Ishikawa (cell line): ENCODE measurements around the gene RGMA.

ENCODE experiments used
- CEBPB ChIP-seq: IDR thresholded peaks from 2 replicates; pipeline ENCODE4 v1.6.1; 2012
- CREB1 ChIP-seq: IDR thresholded peaks from 2 replicates; pipeline ENCODE4 v1.6.1; 2012; ENCODE audit warnings: low read depth
- EGR1 ChIP-seq: IDR thresholded peaks from 2 replicates; pipeline ENCODE4 v1.6.1; 2012
- EP300 ChIP-seq: IDR thresholded peaks from 2 replicates; pipeline ENCODE4 v1.6.1; 2012; ENCODE audit warnings: borderline replicate concordance
- RAD21 ChIP-seq: IDR thresholded peaks from 2 replicates; pipeline ENCODE4 v1.6.1; 2012; ENCODE audit warnings: low read depth
- TAF1 ChIP-seq: IDR thresholded peaks from 2 replicates; pipeline ENCODE4 v1.6.1; 2012; ENCODE audit warnings: low read depth, mild to moderate bottlenecking
- TEAD4 ChIP-seq: IDR thresholded peaks from 2 replicates; pipeline ENCODE4 v1.6.1; 2012
- TF ChIP-seq, protein P1 (sequence below): IDR thresholded peaks from 2 replicates; pipeline ENCODE4 v1.6.1; 2012
- TF ChIP-seq, protein P2 (sequence below): IDR thresholded peaks from 2 replicates; pipeline ENCODE4 v1.6.1; 2012; ENCODE audit warnings: low read depth, mild to moderate bottlenecking

DNA sequence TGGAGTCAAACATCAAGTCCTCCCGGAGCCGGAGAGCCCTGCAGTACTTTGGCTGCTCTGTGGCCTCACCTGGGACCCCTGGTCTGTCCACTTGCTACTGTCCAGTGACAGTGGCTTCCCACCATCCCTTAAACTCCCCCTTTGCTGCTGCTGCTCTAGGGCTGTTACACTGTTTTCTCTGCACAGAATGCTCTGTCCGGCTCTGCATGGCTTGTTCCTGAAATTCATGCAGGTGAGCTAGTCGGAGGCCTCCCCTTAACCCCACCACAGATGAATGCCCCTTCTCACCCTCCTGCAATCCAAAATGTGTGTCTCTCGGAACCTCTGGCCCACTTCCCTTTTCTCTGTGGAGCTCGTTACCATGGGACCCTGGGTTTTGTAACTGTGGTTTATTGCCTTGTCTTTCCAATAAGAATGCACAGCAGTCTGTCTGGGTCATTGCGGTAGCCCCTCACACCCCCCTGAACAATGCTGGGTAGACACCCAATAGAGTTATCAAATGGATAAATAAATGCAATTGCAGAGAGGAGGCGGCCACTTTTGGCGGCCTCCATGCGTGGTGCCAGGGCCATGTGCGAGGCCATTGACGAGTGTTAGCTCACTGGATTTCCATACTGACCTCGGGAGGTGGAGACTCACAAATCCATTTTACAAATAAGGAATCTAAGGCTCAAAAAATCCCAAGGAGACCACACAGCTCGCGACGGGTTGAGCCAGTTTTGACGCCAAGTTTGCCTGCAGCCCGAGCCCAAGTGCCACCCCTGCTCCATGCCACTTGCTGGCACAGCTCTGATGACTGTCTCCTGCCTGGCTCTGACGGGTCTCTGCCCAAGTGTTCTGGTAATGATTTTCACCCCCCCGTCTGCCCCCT lies 48.5 kb downstream of the RGMA start:
- no peak for TF ChIP-seq RAD21
- TF ChIP-seq EP300, result no peak
- TF ChIP-seq CEBPB, result no peak
- TF ChIP-seq TAF1, result no peak
- TF ChIP-seq EGR1, result no peak
- TF ChIP-seq, protein P1, sequence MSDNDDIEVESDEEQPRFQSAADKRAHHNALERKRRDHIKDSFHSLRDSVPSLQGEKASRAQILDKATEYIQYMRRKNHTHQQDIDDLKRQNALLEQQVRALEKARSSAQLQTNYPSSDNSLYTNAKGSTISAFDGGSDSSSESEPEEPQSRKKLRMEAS, result no peak
- TF ChIP-seq, protein P2, sequence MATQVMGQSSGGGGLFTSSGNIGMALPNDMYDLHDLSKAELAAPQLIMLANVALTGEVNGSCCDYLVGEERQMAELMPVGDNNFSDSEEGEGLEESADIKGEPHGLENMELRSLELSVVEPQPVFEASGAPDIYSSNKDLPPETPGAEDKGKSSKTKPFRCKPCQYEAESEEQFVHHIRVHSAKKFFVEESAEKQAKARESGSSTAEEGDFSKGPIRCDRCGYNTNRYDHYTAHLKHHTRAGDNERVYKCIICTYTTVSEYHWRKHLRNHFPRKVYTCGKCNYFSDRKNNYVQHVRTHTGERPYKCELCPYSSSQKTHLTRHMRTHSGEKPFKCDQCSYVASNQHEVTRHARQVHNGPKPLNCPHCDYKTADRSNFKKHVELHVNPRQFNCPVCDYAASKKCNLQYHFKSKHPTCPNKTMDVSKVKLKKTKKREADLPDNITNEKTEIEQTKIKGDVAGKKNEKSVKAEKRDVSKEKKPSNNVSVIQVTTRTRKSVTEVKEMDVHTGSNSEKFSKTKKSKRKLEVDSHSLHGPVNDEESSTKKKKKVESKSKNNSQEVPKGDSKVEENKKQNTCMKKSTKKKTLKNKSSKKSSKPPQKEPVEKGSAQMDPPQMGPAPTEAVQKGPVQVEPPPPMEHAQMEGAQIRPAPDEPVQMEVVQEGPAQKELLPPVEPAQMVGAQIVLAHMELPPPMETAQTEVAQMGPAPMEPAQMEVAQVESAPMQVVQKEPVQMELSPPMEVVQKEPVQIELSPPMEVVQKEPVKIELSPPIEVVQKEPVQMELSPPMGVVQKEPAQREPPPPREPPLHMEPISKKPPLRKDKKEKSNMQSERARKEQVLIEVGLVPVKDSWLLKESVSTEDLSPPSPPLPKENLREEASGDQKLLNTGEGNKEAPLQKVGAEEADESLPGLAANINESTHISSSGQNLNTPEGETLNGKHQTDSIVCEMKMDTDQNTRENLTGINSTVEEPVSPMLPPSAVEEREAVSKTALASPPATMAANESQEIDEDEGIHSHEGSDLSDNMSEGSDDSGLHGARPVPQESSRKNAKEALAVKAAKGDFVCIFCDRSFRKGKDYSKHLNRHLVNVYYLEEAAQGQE, result no peak
- no peak for TF ChIP-seq TEAD4
- TF ChIP-seq CREB1, result no peak
